Adrenal gland (tissue), 5 donors: ENCODE measurements around the gene TMEM109.

ENCODE experiments used
- POLR2A ChIP-seq, 2 donors: fragments of 450-650 bp; IDR thresholded peaks; one replicate each; pipeline ENCODE4 v1.6.1; 2017; ENCODE audit warnings: antibody characterized with exemption in 2 of 2, mild to moderate bottlenecking in 2 of 2, moderate library complexity in 1 of 2
- TF ChIP-seq, protein P1 (sequence below), 6 experiments: fragments of 450-650 bp in 4 of 6; fragments of 200-600 bp in 2 of 6; sonication (generic) in 1 of 6; IDR thresholded peaks; 1 replicate in 5 of 6; 2 replicates in 1 of 6; pipeline versions ENCODE4 v1.5.1 to v1.8.0; 2016 to 2021; ENCODE audit warnings: antibody characterized with exemption in 6 of 6, mild to moderate bottlenecking in 2 of 6, moderate library complexity in 1 of 6
- donor health status: DM: no; HTN: no; CAD: no.

DNA sequence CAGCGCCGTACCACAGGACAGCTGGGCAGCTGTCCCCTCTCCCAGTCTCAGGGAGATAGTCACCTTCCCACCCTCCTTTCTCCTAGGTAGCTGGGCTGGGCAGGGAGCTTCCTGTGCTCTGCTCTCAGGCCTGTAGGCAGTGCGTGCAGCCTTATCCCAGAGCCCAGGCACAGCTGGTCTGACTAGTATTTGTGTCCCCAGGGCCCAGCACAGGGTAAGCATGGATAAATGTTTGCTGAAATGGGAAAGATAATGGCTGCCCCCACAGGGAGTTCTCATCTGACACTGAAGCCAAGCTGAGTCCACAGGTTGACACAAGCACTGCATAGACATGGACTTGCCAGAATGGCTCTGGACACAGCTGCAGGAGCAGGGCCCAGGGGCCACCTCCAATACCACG, 28.3 kb downstream of the TMEM109 start:
- TF ChIP-seq, protein P1, sequence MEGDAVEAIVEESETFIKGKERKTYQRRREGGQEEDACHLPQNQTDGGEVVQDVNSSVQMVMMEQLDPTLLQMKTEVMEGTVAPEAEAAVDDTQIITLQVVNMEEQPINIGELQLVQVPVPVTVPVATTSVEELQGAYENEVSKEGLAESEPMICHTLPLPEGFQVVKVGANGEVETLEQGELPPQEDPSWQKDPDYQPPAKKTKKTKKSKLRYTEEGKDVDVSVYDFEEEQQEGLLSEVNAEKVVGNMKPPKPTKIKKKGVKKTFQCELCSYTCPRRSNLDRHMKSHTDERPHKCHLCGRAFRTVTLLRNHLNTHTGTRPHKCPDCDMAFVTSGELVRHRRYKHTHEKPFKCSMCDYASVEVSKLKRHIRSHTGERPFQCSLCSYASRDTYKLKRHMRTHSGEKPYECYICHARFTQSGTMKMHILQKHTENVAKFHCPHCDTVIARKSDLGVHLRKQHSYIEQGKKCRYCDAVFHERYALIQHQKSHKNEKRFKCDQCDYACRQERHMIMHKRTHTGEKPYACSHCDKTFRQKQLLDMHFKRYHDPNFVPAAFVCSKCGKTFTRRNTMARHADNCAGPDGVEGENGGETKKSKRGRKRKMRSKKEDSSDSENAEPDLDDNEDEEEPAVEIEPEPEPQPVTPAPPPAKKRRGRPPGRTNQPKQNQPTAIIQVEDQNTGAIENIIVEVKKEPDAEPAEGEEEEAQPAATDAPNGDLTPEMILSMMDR (IDR thresholded peaks at IDR 0.05), result no peak
- no peak for TF ChIP-seq POLR2A (IDR thresholded peaks at IDR 0.05)
